Occipital lobe (tissue), 2 donors: ENCODE measurements around the gene CTSA. TPM values are rescaled to one million over a fixed set of nuclear protein-coding genes. Genes with fewer than 3 reads are reported as not detected.

ENCODE experiments used
- DNase-seq: peaks from one replicate; lab custom pipeline; 2025; lab: John Stamatoyannopoulos, UW
- total RNA-seq: library from RNA; depleted of rRNA; stranded (reverse); fragments of >200 nt; gene quantifications from one replicate; pipeline ENCODE4 v1.2.3, GENCODE V29; 2014

Gene CTSA
- total RNA-seq, 1 donor from 2014 or later = 15.8 TPM

DNA sequence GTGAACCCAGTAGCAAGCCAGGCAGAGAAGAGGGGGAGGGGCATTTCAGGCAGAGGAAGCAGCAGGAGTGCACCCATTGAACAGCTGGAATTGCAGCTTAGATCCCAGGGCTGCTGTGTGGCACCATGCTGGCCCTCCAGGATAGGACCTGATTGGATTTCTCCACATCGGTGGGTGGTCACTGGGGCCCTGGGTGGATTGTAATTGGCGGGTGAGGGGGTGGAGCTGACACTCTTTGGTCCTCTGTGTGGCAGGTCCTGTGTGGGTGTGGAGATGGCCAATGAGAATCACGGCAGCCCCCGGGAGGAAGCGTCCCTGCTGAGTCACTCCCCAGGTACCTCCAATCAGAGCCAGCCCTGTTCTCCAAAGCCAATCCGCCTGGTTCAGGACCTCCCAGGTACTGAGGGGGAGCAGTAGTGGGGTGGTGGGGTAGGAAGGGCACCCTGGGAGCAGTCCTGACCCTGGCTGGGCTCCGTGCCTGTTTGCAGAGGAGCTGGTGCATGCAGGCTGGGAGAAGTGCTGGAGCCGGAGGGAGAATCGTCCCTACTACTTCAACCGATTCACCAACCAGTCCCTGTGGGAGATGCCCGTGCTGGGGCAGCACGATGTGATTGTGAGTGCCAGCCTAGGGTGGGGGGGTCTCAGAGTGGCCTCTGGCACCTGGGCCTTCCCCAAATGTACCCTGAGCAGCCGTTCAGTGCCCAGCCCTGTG, 47.7 kb downstream of the CTSA start:
- DNase-seq = no peak

DNA sequence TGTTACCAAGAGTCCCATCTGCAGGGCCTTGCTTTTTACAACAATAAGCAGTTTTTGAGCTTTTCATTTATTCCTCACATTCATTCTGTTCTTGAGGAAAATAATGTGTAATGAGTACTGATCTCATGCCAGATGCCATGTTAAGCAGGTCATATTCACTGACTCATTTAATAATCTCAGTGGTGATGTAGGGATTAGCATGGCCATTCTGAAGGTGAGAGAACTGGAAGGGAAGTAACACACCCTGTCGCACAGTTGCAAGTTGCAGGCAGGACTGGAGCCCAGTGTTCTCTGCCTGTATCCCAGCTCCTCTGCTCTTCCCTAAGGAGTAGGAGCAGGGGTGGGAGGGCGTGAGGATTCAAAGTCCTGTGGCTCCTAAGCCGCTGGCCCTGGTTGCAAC, 48.9 kb downstream of the CTSA start:
- DNase-seq = no peak

DNA sequence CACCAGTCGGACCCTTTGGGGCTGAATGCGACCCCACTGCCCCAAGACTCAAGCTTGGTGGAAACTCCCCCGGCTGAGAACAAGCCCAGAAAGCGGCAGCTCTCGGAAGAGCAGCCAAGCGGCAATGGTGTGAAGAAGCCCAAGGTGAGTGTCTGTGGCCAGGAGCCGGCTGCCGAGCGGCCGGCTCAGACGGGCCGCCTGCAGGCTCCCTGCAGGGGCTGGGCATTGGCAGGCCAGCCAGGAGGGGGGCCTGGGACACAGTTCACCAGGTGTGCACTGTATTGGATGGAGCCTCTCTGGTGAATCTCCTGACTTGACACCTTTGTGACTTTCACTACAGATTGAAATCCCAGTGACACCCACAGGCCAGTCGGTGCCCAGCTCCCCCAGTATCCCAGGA, 49.3 kb downstream of the CTSA start:
- DNase-seq = no peak

DNA sequence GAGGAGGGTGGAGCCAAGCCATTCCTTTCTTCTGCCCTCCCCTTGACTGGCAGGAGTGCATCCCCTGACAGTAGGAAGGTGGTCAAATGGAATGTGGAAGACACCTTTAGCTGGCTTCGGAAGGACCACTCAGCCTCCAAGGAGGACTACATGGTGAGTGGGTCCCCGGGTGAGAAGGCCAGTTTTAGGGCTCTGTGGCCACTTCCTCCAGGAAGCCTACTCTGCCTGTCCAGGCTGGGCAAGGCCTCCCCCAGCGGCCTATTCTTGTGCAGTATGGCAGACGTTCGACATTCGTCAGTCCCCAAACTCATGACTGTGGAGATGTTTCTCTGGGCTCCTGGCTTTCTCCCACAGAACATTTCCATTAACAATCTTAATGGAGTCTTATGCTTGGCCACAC, 52.5 kb downstream of the CTSA start:
- DNase-seq = no peak

GRCh38 chr20:45944151-45944964, 53.2 kb downstream of the CTSA start:
- no peak for DNase-seq

GRCh38 chr20:45944965-45945677, 54.0 kb downstream of the CTSA start:
- no peak for DNase-seq

GRCh38 chr20:45945678-45946148, 54.6 kb downstream of the CTSA start:
- no peak for DNase-seq

DNA sequence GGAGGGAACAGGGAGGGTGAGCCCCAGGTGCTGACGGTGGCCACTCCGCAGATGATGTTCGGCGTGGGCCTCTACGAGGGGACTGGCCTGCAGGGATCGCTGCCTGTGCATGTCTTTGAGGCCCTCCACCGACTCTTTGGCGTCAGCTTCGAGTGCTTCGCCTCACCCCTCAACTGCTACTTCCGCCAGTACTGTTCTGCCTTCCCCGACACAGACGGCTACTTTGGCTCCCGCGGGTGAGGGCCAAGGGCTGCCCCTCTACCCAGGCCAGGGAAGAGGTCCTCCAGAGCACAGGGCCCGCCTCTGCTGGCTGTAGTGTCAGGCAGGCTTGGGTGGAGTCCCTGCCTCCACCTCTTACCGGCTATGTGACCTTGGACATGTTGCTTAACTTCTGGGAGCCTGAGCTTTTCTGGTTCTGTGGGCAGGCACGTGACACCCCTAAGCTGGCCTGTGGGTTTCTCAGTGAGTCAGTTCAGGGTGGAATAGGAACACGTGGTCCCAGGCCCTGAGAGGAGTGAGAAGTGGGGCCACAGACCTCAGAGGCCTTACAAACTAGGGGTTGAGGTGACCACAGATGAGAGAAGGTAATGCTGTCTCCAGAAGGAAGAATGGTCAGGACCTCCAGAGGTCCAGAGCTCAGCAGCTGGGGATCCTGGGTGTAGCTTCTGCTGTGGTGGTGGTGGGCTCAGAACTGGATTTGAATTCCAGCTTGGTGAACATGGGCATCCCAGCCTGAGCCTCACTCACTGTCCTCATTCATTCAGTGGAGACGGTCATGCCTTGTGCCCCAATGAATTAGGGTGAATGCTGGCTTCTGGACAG, 55.2 kb downstream of the CTSA start:
- no peak for DNase-seq

DNA sequence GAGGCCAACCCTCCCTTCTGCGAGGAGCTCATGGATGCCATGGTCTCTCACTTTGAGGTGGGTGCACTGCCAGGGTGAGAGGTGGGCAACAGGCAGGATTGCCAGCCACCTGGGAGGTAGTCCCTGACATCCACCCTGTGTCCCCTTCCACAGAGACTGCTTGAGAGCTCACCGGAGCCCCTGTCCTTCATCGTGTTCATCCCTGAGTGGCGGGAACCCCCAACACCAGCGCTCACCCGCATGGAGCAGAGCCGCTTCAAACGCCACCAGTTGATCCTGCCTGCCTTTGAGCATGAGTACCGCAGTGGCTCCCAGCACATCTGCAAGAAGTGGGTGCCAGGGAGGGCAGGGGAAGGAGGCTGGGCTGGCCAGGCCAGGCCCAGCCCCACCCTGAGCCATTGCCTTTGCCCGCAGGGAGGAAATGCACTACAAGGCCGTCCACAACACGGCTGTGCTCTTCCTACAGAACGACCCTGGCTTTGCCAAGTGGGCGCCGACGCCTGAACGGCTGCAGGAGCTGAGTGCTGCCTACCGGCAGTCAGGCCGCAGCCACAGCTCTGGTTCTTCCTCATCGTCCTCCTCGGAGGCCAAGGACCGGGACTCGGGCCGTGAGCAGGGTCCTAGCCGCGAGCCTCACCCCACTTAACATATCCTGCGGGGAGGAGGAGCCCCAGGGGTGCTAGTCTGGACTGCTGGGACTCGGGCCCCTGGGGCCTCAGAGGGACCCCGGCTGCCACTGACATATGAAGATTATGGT, 56.2 kb downstream of the CTSA start:
- no peak for DNase-seq

GRCh38 chr20:45948261-45948733, 57.2 kb downstream of the CTSA start:
- DNase-seq = no peak

Other genes starting within 250 kb of the CTSA start
- not detected for gene WFDC11, start 221.1 kb upstream of the CTSA start, total RNA-seq
- gene WFDC13, start 189.3 kb upstream of the CTSA start, total RNA-seq = not detected
- gene WFDC10B, start 186.3 kb upstream of the CTSA start, total RNA-seq = not detected
- gene SPINT4, start 169.0 kb upstream of the CTSA start, total RNA-seq = not detected
- not detected for gene WFDC3, start 99.5 kb upstream of the CTSA start, total RNA-seq
- gene DNTTIP1, start 99.4 kb upstream of the CTSA start, total RNA-seq = 9.2 TPM
- 6.9 TPM for gene UBE2C, start 78.7 kb upstream of the CTSA start, total RNA-seq
- gene TNNC2, start 64.0 kb upstream of the CTSA start, total RNA-seq = 1.2 TPM
- gene SNX21, start 57.5 kb upstream of the CTSA start, total RNA-seq = 22.8 TPM
- 21.5 TPM for gene ACOT8, start 33.9 kb upstream of the CTSA start, total RNA-seq
- 13.9 TPM for gene ZSWIM3, start 33.7 kb upstream of the CTSA start, total RNA-seq
- 5.5 TPM for gene ZSWIM1, start 10.1 kb upstream of the CTSA start, total RNA-seq
- 1.7 TPM for gene SPATA25, start 3.7 kb upstream of the CTSA start, total RNA-seq
- 2.8 TPM for gene NEURL2, start 127 bp upstream of the CTSA start, total RNA-seq
- gene PLTP, start 20.8 kb downstream of the CTSA start, total RNA-seq = 19.0 TPM
- gene PCIF1, start 43.3 kb downstream of the CTSA start, total RNA-seq = 14.5 TPM
- 13.9 TPM for gene ZNF335, start 80.9 kb downstream of the CTSA start, total RNA-seq
- gene MMP9, start 117.6 kb downstream of the CTSA start, total RNA-seq = not detected
- gene SLC12A5, start 137.9 kb downstream of the CTSA start, total RNA-seq = 19.2 TPM
- gene NCOA5, start 198.6 kb downstream of the CTSA start, total RNA-seq = 20.4 TPM
- 0.62 TPM for gene CD40, start 227.0 kb downstream of the CTSA start, total RNA-seq